GM21381 (cell line): Measurements from ENCODE around the gene AQP9.
"Not testable (repeated sequence)": the region's sequence is repeated elsewhere in the genome, so short reads cannot be mapped to it uniquely, and the experiment has no call there.

Experiments
- ATAC-seq: cut with Tn5 transposase; IDR thresholded peaks from one replicate; pipeline ENCODE4 v1.9.1; 2021; ENCODE audit warnings: mild to moderate bottlenecking, moderate library complexity; ENCODE audit not compliant: unreplicated experiment

Gene AQP9

DNA sequence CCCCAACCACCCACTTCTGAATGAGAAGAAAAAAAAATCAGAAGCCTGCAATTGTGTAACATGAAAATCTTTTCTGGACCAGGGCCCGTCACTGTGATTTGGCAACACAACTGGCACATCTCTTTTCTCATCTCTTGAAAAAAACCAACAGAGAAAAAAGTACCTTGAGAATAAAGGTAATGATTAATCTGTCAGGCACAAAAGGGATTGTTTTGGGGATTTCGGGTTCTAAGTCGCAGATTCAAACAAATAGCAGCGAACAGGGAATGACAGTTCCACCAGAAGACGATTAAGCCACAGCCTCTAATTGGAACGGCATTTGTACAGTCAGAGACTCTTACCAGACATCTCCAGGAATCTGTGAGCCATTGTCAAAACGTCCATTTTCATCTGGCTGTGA, at the start of gene AQP9:
Gene AQP9, plus strand, starts transcription at position 276 of the 400 bp plus-strand sequence. CDS start 185 bp downstream, outside the sequence.
- ATAC-seq, result no peak

DNA sequence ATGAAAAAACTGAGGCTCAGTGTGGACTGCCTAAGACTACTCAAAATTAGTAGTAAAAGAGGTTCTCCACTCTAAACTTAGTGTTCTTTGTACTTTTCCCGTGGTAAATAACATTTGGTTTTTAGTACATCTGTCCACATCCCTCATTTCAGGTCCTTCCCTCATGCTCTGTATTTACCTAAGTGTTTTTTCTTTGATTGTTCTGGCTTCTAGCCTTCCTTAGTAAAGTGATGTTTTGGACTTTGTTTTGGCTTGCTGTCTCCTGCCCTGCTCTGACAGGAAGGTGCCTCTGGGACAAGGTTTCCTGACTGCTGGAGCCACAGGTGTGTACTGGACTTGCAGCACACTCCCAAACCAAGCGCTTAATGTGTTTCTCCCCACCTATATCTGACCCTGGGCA, 42.8 kb upstream of the AQP9 start:
- no peak for ATAC-seq

GRCh38 chr15:58096529-58097084, 41.6 kb upstream of the AQP9 start:
- no peak for ATAC-seq

DNA sequence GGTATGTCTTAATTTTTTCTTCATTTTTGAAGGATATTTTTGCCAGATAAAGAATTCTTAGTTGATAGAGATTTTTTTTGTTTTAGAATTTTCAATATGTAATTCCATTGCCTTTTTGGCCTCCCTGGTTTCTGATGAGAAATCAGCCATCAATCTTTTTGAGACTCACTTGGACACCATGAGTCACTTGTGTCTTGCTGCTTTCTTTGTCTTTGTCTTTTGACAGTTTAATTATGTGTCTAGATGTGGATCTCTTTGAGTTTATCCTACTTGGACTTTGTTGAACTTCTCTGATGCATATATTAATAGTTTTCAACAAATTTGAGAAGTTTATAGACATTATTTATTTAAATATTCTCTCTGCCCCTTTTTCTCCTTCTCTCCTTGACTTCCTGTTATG, 34.7 kb upstream of the AQP9 start:
- no peak for ATAC-seq

DNA sequence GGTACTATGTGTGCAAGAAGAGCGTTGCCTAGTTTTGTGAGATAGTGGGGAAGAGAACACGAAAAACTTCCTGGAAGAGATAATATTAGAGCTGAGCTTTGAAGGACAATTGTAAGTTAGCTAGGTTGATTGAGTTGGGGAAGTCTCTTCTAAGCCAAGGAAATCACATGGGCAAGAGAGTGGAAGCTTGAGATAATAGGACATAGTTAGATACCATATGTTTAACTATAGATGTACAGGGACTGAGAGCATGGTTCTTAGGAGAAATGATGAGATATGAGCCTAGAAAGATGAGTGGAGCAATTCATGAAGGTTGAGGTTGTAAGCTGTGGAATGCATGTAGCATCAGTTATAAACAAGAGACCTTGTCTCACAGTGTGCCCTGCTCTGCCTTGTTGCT, 30.1 kb upstream of the AQP9 start:
- ATAC-seq, result no peak

- ATAC-seq, result no peak
Measured at GRCh38 chr15:58109419-58109818, 28.8 kb upstream of the AQP9 start.

GRCh38 chr15:58110999-58111717, 27.0 kb upstream of the AQP9 start:
- ATAC-seq, result no peak

GRCh38 chr15:58111718-58112104, 26.5 kb upstream of the AQP9 start:
- ATAC-seq, result no peak

GRCh38 chr15:58113358-58113757, 24.8 kb upstream of the AQP9 start:
- not testable (repeated sequence) for ATAC-seq

GRCh38 chr15:58114388-58114787, 23.8 kb upstream of the AQP9 start:
- ATAC-seq, result no peak

DNA sequence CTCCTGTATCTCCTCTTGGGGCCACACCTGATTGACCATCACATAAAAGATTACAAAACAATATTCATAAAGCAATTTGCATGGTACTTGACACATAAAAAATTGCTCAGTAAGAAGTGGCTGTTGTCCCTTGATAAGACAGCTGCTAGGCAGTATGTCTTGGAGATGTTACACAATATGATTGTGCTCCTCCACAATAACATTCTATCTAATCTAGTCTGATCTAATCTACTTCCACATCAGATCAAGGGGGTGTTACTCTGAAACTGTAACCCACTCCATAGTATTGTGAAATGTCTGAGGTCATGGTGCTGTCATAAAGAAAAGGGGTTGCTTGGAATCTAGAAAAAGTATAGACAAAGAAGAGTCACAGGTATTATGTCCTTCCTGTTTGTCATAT, 23.4 kb upstream of the AQP9 start:
- no peak for ATAC-seq

DNA sequence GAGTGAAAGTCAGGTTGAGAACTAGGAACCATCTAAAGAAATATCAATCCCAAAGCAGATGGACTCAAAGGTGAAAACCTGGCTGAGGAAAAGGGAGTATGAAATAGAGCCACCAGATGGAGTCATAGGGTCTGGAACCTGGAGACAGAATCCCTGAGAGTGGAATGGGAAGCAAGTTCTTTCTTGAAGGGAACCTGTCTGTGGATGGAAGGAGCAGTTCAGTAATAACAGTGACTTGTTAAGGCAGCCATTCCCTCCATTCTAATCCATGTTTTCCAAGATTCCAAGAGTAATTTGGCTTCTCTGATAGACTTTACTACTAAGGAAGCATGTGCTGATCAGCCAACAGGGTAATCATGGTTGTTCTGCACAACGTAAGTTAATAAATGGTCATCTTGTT, 22.5 kb upstream of the AQP9 start:
- no peak for ATAC-seq

GRCh38 chr15:58117619-58118018, 20.6 kb upstream of the AQP9 start:
- ATAC-seq, result no peak

- no peak for ATAC-seq
Measured at GRCh38 chr15:58118272-58118671, 19.9 kb upstream of the AQP9 start.

DNA sequence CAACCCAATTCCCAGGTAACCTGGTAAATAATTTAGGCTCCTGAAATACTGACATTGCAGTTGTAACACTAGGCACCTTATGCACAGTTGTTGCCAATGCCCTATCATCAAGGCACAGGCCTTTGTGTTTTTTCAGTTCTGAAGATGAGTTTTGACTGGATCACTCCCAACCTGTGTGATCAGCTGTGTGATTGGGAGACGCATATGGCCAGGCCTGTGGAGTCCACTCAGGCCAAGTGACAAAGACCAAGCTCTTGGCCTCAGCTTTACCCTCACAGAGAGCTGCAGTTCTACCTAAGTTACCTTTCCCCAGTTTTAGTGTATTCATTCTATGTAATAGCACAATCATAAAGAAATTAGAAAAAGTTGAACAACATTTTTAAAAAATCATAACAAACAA, 19.2 kb upstream of the AQP9 start:
- ATAC-seq, result no peak

- no peak for ATAC-seq
Measured at GRCh38 chr15:58124585-58124984, 13.6 kb upstream of the AQP9 start.

DNA sequence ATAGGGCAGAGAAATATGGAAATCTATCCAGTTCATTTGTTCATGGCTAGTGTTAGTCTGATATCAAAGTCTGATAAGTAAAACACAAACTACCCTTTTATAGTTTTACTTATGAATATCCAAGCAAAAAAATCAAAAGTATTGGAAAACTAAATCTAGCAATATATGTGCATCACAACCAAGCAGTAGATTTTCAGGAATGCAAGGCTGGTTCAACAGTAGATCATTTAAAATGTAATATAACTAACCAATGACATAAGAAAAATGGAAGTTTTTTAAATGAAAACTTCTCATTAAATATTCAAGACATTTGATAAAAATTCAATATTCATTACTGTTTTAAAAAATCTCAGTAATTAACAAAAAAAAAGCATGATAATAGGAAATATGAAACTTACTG, 12.8 kb upstream of the AQP9 start:
- ATAC-seq, result no peak

DNA sequence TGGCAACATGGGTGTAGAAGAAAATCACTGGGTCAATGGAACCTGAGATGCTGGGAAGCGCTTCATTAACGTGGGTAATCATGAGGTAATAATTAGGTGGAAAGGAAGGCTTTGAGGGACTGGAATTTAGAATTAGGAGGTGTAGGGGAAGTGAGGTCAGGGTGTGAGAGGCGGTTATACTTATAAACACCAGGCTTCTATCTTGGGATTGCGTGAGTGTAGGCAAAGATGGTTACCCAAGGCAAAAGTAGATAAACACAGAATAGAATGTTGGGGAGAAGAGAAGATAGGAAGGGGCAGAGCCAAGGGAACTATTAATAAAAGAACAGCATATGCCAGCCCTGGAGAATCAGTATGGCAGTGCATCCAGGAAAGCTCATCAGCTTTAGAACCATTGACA, 3.3 kb upstream of the AQP9 start:
- no peak for ATAC-seq

- ATAC-seq, result no peak
Measured at GRCh38 chr15:58135511-58136174, 2.5 kb upstream of the AQP9 start.

DNA sequence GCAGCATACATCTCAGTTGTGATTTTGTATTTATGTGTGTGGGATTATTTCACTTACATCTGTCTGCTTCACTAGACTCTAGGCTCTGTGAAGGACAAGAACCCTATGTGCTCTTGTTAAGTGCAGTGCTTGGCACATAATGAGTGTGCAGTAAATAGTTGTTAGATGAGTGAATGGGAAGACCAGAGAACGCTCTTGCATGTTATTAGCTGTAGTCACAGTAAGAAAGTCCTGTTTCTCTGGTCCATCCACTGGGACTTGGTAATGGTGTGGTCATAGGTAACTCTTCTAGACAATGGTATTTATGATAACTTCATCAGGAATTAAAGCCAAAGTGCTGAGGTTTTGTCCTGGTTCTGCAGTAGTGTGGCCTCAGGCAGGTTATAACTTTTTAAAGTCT, 1.4 kb upstream of the AQP9 start:
- ATAC-seq, result no peak

GRCh38 chr15:58137686-58138085, 495 bp upstream of the AQP9 start:
- no peak for ATAC-seq

DNA sequence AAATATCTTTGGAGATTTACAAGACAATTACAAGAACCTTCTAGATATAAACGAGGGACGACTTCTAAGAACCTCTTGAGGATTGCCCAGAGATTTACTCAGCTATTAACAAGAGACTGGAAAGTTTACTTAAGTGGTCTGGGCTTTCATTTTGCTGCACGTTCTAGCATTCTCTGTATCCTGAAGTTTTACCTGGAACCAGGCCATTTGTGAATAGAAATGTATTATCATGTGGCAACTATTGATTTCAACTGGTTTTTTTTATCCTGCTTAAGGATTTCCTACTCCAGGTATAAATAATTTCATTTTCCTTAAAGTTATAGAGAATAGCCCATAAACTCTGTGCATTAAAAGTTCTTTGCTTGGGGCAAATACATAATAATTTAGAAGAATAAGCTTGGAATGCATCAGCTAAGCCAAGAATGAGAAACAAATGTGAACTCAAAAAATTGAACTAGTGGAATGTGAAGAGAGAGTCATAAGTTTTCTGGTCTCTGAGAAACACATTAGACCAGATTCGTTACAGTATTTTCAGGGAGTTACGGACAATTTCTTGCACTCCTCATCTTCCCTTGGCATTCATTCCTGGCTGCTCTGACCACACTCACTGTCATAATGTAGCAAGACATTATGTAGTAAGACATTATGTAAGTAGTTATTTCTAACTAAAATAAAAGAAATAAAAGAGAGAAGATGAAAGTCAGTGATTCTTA, 1.3 kb downstream of the AQP9 start:
- ATAC-seq, result no peak
